HG03045 (cell line): ENCODE data around the gene ADCY2.

Experiments used
- ATAC-seq: cut with Tn5 transposase; IDR thresholded peaks from one replicate; pipeline ENCODE4 v1.9.1; 2021; ENCODE audit warnings: mild to moderate bottlenecking, moderate library complexity; ENCODE audit not compliant: unreplicated experiment

The ADCY2 gene

DNA sequence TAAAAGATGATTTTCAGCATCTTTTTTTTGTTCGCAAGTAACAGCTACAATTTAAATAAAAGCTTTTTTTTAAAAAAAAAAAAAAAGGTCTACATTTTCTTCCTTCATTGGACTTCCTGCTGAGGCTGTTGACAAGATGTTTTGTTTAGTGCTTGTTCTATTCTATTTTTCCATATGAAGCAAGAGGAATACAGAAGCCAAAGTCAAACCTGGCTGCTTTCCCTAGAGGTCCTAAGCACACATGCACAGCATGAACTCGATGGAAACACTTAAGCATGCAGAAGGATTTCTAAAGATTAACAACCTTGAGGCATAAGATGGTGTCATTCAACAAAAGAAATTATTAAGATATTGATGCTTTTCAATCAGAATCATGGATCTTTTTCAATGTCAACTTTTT is 105.1 kb downstream of the ADCY2 start:
- ATAC-seq: no peak

DNA sequence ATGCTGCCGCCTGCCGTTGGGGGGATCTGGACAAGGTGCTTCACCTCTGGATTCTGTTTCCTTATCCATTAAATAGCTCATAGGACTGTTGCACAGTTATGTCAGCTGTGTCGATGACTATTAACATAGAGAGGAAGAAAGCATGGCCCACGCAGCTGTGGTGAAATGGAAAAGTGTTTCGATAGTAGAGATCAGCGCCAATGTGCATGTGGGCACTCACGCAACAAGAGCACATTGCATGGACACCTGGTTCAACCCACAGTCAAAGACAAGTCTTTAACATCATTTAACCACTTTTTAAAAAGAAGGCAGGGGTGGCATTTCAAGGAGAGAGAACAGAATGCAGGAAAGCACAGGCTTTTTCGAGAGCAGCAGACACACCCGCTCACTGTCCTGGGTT is 107.6 kb downstream of the ADCY2 start:
- no peak for ATAC-seq

DNA sequence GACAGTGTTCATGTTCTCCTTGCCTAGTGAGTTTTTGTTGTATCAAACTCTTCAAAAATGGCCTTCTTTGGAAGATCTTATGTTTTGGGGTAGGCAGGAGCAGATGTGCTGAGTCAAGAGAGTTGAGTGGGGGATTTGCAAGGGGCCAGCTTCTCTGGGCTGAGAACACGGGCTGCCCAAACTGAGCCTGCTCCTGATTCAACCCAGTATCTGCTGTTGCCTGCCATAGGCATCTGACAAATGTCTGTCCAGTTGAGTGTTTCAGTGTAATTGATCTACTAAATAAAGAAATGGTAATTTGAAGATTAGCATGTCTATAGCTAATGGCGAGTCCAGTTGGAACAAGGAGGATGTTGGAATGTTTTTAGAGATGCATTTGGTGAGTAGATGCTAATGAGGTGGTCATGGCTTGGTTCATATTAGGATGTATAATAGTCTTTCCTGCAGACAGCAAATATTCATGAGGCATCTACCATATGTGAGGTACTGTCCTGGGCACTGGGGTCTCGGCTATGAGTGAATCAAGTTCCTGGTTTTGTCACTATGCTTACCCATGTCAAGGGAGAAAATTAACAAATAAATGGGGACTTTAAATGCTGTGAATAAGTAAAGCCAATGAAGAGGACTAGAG is 119.5 kb downstream of the ADCY2 start:
- ATAC-seq: no peak

DNA sequence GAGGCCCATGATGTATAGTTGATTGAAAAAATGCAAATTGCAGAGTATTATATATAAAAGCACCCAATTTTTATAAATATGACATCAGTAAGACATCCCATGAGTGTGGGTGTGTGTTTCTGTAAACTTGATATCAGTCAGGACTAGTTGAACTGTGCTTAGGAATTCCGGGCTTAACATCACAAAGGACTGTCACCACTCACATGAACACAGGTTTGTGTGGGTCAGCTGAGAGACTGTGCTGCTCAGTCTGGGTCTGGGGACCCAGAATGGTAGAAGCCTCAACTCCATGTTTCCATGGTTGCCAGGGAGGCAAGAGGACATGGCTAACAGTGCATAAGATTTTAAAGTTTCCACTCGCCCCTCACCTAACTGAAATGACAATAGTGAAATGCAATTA is 120.3 kb downstream of the ADCY2 start:
- ATAC-seq: no peak

DNA sequence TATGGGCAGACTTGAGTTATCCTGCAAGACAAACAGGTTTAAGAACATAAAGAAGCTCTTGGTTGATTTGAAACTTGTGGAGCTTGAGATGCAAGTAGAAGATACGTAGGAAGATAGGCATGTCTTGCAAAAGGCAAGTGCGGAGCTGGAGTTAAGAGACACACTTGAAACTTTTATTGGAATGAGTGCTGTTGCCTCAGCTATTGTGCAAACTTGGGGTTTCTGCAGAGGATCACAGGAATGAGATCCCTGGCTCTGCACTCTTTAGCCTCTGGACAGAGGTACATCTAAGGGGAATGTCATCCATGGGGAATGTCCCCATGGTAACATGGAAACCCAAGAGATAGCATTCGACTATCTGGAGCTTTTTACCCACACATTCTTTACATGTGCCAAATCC is 121.1 kb downstream of the ADCY2 start:
- no peak for ATAC-seq

DNA sequence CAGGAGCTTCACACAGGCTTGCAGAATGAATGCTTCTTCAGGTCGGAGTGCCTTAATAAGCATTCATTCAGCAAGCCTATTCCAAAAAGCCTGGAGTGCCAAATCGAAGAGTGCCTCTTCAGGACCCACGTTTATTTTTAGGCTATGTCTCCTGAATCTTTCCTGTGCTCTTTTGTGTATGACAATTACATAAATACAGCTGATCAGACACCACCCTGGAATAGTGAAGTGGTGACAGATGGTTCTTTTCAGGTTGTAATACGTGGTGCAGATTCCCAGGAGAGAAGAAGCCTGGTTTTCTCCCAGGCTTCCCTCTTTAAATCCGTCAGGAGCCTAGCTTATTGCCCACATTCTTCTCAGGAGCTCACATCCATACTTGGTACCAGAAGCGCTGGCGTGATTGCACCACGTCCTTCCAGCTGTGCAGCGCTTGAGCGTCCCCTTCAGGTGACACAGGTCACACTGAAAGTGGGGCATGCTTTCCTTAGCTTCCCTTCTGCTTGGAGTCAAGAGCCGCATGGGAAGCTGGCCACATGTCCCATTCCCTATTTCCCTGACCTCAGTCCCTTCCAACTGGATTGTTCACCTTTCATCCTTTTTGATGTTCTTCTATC is 123.1 kb downstream of the ADCY2 start:
- ATAC-seq: no peak

DNA sequence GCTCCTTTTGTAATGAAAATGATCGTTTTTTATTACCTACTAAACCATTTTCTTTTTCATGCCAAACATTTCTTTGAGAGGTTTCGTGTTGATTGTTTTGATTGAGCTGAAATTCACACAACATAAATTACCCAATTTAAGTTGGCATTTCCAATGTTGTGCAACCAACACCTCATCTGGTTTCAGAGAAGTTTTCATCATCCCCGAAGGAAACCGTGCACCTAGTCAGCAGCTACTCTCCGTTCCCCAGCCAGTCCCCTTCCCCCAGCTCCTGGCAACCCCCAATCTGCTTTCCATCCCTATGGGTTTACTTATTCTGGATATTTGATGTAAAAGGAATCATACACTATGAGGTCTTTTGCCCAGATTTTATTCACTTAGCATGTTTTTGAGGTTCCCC is 123.6 kb downstream of the ADCY2 start:
- no peak for ATAC-seq

DNA sequence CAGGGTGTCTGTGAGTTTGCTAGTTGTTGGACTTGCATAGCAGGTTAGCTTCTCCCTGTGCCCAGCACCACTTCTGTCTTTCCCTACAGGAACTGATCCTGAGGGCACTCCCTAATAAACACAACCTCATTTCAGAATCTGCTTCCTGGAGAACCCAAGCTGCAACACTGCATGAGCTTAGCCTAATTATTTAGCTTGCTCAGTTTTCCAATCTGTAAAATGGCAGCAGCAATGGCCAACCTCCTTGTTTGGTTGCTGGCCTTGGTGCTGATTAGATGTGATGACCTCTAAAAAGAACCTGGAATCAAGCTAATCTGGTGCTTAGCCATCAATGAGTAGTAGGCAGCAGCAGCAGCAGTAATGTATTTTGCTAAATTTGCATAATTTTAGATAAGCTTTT is 133.9 kb downstream of the ADCY2 start:
- no peak for ATAC-seq

DNA sequence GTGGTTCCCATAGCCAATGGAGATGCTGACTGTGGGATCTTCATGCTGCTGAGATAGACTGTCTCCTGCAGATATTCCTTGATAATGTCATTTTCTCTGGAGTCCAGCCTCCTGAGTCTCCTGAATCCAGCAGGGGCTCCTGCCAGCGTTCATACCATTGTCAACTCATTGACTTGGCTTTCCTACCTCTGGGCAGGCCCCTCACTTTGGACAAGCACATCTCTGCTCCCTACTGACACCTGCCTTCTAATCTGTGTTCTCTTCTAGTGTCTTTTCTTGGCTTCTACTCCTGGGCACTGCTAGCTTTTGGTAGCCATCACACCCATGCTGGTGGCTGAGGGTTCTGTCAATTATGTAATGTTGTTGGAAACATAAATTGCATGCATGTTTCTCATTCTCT is 138.0 kb downstream of the ADCY2 start:
- no peak for ATAC-seq

DNA sequence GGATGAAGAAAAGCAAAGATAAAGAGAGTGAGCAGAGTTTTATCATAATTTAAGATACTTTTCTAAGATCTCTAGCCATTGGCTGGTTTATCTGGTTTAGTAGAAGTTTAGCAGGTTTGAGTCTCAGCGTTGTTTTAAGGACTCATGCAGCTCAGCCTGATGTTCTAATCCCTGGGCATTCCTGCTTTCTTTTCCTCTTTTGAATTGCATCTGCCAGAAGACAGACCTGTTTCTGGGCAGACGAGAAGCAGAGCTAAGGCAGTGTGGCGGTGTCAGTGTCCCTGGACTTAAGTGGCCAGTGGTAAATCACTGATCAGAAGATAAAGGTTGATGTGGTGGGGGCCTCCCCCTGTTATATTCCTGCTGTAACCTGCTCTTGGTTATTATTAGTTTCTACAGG is 138.6 kb downstream of the ADCY2 start:
- ATAC-seq: no peak

DNA sequence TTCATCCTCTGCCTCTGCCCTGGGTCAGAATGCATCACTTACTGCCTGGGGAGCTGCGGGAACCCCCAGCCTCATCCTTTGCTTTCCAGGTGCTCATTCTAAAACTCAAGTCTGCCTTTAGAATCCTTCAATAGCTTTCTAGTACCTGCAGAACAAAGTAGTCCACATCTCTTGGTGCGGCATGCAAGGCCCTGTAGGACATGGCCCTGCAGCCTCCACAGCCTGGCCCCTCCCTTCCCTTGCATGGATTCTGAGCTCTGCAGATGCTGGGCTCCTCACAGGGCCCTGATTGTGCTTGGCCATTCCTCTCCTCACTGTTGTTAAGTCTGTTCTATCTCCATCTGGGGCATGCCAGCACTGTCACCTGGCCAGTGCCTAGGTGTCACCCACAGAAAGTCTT is 141.6 kb downstream of the ADCY2 start:
- ATAC-seq: no peak

DNA sequence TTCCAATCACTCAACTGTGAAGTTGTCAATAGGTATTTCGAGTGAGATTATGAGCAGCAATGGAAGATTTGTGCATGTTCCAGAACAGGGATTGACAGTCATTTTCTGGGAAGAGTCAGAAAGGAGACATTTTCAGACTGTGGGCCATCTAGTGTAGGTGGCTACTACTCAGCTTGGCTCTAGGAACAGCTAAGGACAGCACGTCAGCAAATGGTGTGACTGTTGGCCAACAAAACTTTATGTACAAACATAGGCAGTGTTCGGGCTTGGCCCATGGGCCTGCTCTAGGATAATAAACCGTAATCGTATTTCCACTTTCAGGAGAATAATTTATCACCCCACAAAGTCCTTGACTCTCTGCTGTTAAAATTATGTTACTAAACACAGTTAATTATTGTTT is 143.6 kb downstream of the ADCY2 start:
- no peak for ATAC-seq

DNA sequence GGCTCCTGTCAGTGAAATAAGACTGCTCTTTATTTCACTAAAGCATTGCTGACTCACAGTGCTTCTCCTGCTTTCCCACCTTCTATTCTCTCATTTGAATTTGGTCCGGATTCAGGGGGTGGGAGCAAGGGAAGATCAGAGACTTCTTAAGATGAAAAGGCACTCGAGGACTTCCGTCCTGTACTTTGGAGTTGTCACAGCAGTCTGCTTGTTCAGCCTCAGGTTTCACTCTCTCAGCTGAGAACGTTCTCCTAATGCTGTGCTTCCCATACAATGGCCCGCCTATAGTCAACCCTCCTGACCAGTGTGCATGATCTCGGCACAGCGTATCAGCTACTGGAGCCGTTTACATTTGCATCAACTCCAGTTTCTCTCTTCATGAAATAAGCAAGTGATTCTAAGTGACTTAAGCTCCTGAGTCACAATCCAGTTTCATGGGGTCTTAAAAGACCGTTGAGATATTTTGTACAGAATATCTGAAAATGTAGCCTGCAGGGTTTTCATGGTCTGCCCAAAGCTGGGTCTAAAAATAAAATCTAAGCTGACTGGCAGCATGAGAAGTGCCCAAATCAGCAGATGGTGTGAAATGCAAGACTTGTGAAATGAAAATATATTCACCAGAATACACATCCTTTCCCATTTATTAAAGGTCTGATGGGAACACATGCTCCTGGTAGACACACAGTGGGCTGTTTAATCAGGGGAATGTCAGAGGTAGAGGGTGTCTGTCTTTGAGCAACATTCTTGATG is 145.0 kb downstream of the ADCY2 start:
- ATAC-seq: no peak

DNA sequence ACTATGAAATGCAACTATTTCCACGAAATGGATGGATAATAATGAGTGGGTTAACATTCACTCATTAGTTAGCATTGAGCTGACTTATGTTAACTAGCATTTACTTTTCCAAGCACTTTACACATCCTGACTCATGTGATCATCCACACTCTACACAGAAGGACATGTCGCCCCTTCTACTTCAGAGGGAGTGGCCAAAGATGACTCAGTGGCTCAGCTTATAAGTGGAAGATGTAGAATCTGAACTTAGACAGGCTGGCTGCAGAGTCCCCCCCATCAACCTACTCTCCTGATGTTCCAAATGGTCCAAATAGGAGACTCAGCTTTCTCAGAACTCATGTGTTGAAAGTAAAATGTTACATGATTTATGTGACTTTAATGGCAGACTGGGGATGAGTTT is 146.0 kb downstream of the ADCY2 start:
- no peak for ATAC-seq

DNA sequence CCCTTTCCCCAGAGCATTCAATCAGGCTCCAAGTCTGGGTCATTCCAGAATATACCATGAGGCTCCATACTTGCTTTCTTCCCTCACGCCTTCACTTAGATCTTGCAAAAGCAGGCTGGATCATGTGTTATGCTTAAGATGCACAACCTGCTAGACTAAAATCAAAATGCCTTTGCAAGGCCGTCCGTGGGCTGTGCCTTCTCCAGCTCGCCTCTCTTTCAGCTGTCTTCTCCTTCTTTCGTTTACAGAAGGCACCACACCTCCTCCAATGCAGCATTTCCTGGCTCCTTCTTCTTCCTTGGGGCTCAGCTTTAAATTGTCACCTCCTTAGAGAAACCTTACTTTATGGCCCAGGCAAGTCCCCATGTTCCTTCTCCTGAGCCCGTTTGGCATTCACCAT is 150.6 kb downstream of the ADCY2 start:
- no peak for ATAC-seq

DNA sequence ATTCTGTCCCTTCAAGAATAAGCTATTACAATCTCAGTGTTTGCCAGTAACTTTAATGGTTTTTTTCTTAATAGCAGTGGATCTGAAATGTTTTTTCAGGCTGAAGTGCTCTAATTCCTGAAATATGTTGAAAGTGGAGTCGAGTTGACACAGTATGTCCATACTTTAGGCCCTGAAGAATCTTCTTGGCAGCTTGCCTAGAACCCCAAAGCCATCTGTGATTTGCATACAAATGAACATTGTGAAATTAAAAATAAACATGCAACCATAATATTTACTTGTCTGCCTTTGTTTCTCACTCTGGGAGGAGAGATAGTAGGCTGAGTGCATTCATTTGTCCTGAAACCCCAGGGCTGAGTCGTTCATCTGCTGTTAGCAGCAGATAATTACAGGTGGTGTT is 152.7 kb downstream of the ADCY2 start:
- ATAC-seq: no peak

DNA sequence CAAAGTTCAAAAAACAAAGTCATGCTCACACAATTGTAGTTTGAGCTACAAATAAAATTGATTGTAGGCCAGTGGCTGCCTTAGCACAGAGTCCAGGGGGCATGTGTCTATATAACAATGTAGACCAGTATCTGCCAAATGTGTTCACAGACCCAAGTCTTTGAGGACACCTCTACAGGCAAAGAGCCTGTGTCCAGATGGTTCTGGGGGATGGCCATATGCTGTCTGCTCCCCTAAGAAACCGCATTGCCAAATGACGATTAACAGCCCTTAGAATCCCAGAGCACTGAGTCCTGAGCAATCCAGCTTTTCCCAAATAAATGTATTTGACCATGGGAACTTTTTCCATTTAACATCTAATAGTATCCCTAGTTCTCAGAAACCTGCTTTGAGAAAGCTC is 169.6 kb downstream of the ADCY2 start:
- no peak for ATAC-seq

DNA sequence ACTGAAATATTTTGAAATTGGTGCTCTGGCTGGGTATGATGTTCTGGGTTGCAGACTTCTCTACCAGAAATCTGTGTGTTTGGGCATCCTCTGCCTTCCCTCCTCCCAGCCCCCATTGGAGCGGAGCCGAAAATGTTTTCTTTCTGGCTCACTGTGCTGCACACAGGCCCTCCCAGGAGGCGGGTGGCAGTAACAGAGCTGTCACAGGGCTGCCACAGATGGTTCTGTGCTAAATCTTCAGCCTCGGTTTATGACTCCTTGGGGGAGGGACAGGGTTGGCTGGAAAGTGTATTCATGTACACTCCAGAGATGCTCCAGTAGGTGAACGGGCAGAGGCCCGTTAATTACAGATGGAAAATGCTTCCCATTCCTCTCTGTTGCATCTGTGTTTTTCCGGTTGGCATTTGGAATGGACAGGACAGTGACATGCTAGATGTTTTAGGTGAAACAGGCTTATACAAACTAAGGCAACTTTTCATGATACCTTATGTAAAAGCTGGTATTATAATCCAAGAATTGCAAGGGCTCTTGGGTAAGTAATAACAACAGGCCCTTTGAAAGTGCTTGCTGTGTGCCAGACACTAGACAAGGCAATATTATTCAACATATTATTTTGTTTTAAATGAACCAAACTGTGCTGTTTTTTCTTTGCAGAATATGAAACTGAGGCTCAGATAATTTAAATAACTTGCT is 180.2 kb downstream of the ADCY2 start:
- no peak for ATAC-seq

DNA sequence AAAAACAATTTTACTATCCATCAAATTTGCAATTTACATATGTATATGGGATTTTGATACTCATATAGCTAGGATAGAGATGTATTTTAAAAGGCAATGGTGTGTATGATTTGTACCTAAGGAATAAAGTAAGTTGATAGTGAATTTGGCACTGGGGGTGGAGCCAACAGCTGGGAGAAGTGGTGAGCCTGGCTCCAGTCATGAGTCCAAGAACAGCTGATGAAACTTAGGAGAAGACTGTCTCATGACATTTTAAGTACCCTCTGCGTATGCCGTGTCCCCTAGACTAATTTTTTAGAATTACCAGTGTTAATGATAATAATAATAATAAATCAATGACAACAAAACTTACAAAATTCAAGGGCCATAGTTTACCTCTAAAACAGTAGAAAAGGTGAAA is 181.4 kb downstream of the ADCY2 start:
- ATAC-seq: no peak

DNA sequence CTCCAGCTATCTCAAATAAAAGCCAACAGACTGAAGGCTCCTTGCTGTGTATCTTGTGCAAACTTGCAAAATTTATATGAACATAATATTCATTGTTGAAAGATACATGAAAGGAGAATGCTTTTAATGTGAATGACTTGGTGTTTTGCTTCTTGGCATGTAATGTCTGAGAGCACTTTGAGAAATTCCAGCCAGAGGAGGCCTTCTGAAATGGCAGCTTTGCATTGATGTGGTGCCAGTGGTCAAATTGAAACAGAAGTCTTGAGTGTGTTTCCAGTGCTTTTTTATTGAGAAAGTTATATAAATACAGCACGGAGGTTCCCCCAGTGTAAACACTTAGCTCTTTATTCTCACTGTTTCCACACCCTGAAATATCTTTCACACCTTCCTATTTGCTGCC is 182.1 kb downstream of the ADCY2 start:
- no peak for ATAC-seq

DNA sequence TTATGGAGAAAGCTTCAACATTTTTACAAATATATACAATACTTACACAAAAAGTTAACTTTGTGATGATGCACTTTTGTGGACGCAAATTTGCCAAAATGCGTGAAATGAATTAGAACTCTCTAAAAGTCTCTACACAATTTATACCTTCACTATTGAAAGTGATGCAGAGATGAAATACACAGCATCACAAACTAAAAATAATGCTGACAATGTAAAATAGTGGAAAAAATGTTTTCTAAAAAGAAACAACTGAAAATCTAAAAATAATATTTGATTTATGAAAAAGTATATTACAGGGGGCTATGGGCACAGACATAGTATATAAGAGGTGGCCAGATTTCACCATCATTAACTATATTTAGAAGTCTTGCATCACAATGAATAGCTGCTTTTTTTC is 188.8 kb downstream of the ADCY2 start:
- ATAC-seq: no peak

DNA sequence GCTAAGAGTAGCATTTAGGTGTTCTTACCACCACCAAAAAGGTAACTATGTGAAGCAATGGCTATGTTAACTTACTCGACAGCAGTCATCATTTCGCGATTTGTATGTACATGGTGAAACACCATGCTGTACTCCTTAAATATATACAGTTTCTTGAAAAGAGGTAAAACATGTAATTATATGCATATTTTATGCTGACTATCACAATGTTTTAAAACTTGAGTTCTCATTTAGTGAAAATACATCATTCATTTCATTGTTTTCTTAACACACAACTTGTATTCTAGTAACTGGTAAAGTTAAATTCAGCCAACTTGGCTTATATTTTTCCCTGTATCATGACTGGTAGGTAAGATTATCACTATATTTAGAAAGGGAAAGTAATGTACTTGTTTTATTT is 189.9 kb downstream of the ADCY2 start:
- ATAC-seq: no peak
